ENCODE measurements around the gene BLNK.
A peak's percentile ranks its signal among the peaks of the same experiment; 100 is the strongest.

The BLNK gene

GRCh38 chr10:96287392-96288105 lies 16.2 kb upstream of the BLNK start:
- DNase-seq: peak; percentile 80

DNA sequence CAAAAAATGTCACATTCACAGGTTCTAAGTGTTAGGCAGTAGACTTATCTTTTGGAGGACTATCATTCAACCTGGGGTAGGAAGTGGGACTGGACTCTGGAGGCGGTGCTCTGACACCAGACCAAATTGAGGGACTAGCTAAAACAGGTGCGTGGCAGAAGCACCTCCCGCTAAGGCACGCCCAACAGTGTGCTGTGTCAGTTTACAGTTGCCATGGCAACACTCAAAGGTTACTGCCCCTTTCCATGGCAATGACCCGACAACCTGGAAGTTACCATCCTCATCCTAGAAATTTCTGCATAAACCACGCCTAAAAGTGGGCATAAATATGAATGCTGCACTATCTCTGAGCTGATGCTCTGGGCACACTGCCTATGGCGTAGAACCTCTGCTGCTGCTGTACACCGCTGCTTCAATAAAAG lies 14.0 kb upstream of the BLNK start:
- no peak for DNase-seq

DNA sequence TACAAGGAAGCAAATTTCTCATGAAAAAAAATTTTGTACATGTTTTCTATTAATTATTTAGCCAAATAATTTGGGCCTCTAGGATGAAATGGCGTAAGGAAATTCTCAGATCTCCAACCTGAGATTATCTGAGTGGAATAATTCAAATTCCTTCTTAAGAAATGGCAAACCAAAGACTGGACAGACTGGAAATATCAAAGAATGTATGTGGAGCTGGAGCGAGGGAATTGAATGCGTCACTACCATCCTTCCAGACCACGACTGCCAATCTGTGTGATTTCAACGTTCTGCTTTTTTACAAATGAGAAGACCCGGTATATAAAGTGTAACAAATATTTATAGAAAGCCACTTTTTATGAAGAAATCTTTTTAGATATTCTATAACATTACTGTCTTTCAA lies 12.4 kb upstream of the BLNK start:
- no peak for DNase-seq

DNA sequence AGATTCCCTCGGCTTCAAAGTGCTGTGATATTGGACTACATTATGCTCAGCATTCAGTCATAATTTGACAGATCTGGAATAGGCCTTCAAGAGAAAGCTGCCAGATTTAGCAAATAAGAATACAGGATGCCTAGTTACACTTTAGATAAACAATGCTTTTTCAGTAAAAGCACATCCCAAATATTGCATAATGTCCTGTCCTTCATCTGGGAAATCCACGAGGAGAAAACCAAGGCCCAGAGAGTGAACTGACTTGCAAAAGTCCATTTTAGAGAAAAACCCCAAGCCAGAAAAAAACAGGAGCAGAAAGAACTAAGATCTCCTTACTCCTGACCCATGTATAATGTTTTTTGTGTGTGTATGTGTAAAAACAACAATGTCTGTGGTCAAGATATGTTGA lies 12.0 kb upstream of the BLNK start:
- DNase-seq: no peak

- no peak for DNase-seq
Observed at GRCh38 chr10:96281444-96282029, 10.2 kb upstream of the BLNK start.

DNA sequence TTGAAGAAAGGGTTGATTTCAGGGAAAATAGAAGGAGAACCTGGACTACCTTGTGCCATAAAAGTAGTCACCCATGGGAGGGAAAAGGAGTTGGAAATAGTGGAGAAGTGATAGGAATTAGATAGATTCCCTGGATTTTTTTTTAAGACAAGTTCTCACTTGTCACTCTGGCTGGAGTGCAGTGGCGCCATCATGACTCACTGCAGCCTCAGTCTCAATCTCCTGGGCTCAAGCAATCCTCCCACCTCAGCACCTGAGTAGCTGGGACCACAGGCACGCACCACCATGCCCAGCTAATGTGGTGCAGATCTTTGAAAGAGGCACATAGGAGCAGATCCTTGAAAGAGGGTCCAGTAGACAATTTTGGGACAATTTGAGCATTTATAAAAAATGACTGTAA lies 9.5 kb upstream of the BLNK start:
- DNase-seq: no peak

DNA sequence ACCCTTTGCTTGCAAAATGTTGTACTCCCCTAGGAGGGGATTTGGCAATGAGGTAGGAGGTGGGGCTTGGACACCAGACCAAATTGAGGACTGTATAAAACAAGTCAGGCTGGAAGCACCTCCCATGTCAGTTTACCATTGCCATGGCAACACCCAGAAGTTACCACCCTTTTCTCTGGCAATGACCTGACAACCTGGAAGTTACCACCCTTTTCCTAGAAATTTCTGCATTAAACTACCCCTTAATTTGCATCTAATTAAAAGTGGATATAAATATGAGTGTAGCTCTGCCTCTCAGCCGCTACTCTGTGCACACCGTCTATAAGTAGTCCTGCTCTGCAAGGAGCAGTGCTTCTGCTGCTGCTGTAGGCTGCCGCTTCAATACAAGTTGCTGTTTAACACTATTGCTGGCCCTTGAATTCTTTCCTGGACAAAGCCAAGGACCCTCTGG lies 7.8 kb upstream of the BLNK start:
- no peak for DNase-seq

DNA sequence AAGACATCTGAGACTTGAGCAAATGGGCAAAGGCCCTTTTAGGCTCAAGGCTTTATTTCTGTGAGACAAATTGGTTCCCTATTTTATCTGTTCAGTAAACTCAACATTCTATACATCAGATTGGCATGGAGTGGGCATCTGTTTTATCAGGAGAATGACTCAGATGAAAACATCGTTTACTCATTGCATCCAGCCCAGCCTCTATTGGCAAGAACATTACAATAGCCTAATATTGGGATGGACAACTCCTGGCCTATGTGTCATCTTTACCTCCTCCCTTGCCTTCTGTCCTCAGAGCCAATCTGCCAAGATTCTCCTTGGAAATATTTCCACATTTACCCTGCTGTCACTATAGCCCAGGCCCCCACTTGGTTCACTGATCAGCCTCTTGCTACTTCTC lies 5.5 kb upstream of the BLNK start:
- DNase-seq: no peak

DNA sequence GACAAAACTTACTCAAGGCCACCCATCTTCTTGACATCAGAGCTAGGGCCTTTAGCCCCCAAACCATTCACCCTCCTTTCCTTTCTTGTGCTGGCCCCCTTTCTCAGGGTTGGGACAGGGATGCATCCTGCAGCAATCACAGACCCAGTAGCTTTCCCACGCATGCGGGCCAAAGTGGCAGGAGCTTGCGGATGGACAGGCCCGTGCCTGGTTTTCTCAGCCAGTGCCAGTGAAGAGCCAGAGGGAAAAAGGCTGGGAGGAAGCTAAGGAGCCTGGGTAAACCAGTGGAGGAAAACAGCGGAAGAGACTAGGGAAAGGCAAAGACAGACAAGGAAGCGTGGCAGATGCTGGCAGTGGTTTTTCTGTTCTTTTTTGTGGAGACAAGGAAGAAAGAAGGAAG lies 5.1 kb upstream of the BLNK start:
- DNase-seq: no peak

GRCh38 chr10:96275685-96276418 lies 4.5 kb upstream of the BLNK start:
- peak; percentile 76 for DNase-seq

GRCh38 chr10:96272316-96273280 lies 1.2 kb upstream of the BLNK start:
- peak; percentile 53 for DNase-seq

GRCh38 chr10:96270571-96270970 lies 798 bp downstream of the BLNK start:
- DNase-seq: no peak

DNA sequence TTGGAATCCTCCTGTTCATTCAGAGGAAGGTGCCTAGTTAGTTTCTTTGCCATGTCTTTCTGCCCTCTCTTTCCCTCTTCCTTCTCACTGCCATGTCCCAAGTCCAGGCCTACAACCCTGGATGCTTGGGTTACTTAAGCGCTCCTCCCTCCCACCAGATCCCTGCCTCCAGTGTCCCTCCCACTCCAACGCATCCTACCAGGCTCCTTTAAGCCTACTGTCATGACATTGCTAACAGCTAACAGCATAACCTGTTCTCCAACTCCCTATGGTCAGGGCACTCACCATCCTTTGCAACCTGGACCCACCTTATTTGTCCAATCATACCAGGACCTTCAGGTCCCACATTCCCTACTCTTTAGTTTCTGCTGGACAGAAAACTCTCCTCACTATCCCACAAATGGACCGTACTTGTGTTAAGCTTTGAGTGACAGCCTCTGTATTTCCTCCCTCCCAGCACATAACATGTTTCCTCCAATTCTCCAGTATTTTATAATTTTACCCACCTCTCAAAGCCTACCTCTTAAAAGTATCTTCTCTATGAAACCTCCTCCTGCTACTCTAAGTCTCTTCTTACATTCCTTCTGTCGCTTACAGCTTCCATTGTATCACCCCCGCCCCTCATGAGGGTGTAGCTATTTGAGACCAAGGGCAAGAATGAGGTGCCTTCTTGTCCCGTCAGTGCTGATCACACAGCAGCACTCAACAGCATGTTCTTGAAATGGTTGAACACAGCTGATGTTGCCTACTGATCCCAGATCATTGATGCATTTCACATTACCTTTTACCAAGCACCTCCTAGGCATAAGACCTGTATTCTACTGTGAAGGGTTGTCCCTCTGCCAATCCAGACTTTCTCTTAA lies 1.7 kb downstream of the BLNK start:
- no peak for DNase-seq

- DNase-seq: no peak
Observed at GRCh38 chr10:96268341-96268909, 2.9 kb downstream of the BLNK start.

DNA sequence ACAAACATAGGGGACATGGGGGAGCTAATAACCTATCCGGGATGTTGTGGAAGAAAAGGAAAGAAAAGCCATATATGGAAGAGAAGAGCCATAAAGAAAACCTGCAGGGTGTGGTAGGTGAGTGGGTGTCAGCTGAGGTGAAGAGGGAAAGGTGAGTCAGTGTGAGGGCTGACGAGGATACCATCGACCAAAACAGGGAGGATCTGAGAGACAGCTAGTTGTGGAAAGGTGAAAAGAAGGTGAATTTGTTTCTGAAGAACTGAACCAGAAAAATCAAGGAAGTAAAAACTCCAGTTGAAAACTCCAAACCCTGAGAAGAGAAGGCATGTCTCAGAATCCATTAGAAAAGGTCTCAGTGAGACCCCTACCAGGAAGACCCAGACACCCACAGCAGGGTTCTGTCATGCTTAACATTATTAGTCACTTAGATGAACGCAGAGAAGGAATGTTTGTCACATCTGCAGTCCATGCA lies 4.1 kb downstream of the BLNK start:
- no peak for DNase-seq

DNA sequence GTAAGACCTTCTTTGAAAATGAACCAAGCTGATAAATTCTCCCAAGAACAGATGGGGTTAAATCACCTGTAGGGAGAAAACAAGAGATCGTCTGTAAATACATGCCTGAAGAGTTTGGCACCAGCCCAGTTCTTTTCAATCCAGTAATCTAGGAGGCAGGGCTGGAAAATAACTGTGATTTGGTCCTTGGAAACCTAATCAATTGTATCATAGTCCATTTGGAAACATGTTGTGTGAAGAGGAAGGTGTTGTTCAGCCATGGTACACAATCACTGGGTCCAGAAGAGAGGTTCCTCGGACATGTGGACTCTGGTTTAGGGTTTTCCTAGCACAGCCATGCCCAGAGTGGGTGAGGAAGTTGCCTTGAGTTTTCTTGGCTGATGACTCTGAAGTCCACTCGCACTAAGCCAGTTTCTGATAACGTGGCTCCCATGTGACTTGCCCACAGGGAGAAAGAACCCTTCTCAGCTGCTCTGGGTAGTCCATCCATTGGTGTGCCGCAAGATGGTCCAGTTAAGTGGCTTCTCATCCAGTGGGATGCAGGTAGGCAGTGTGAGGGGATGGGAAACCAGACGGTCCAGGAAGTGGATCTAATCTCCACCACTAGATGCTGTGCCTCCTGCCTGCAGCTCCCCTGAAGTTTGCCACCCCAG lies 5.1 kb downstream of the BLNK start:
- DNase-seq: no peak

DNA sequence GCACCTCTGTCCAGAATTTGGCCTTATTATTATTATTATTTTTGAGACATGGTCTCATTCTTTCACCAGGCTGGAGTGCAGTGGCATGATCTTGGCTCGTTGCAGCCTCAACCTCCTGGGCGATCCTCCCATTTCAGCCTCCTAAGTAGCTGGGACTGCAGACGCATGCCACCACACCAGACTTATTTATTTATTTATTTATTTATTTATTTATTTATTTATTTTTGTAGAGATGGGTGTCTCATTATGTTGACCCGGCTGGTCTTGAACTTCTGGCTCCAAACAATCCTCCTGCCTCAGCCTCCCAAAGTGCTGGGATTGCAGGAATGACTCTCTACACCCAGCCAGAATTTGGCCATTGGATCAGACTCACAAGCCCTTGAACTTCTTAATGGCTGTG lies 6.4 kb downstream of the BLNK start:
- DNase-seq: no peak

- DNase-seq: no peak
Observed at GRCh38 chr10:96263669-96264068, 7.7 kb downstream of the BLNK start.

DNA sequence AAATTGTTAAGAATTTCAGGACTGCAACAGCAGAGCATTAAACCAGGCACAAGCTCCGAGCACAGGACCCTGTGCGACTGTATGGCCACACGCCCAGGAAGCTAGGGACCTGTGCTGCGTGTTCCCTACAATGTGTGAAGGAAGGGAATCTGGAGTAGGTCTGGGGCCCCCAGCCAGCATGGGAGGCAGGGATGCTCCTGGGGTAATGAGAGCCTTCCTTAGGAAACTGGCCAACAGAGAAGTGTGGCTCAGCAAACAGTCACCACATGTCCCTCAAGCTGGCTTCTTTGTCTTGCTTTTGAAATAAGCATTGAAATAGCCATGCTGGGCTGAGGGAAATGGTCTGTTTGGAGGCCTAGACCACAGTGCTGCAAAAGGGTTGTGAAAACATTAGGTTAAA lies 8.2 kb downstream of the BLNK start:
- no peak for DNase-seq

DNA sequence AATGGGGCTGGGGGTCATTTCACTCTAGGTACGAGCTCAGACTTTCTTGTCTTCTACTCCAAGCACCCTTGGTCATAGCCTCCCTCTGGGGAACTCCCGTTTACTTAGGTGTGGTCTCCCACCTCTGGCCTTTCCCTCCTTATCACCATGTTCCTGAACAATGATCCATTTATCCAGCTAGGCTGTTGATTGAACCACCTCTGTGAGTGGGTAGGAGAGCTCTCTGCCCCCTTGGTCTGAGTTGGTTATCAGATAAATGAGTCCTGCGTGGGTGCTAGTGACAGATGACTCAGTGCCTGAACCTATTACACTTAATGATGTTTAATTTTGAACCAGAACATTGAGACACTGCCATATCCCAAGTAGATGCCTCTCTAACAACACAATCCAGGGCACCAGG lies 9.4 kb downstream of the BLNK start:
- no peak for DNase-seq

GRCh38 chr10:96261132-96261531 lies 10.2 kb downstream of the BLNK start:
- DNase-seq: no peak
